ENCODE measurements around the gene FBXL15. TPM values are rescaled to one million over a fixed set of nuclear protein-coding genes. Genes with fewer than 3 reads are reported as not detected.

FBXL15 gene
- total and polyA plus RNA-seq, 4 donors: 9.4 to 40.4 (median 18.6) TPM

DNA sequence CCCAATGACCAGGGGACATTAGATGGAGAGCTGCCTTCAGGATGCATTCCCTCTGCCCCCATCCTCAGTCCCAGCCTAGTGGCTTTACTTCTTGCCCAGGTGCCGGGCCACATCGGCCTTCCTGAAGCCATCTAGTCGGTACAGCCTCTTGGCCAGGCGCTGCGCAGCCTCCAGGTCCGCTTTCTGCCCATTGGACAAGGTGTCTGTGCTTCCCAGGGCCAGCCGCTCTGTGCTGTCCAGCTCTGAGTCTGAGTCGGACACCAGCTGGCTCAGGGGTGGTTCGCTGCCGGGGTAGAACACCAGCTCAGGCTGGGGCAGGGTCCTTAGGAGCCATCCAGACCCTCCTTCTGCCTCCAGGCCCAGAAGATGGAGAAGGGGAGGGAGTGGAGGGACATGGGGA lies 8.3 kb upstream of the FBXL15 start:
- Histone ChIP-seq H3K9ac (ENCODE audit: insufficient read depth in 1 of 2, low read length in 2 of 2) (no peak overlapping the region), H3K36me3 (ENCODE audit: control insufficient read depth in 4 of 4, insufficient read depth in 4 of 4, low read length in 4 of 4) (no peaks in the 10 kb centered on the region), H3K4me3 (no peak overlapping the region), H3K27me3 (ENCODE audit: control insufficient read depth in 3 of 3, insufficient read depth in 3 of 3, low read length in 2 of 3) (peaks cover 5 to 41% (median 7%) of the 10 kb centered on the region in 3 donors), H3K9me3 (ENCODE audit: control insufficient read depth in 4 of 4, insufficient read depth in 3 of 4, low read length in 3 of 4) (no peaks in the 10 kb centered on the region), H3K27ac (ENCODE audit: low read depth in 1 of 2, low read length in 1 of 2) (no peak overlapping the region), H3K4me1 (ENCODE audit: control insufficient read depth in 5 of 5, insufficient read depth in 5 of 5, low read length in 5 of 5) (peaks cover 0 to 31% (median 10%) of the 10 kb centered on the region in 5 donors)
- 90 to 91% methylated on average over 9 to 10 of the region's 10 CpGs for WGBS, 2 donors
- no peak for ATAC-seq (ENCODE audit: insufficient read depth, low FRiP score)
- no peak for DNase-seq
- TF ChIP-seq, protein P1, sequence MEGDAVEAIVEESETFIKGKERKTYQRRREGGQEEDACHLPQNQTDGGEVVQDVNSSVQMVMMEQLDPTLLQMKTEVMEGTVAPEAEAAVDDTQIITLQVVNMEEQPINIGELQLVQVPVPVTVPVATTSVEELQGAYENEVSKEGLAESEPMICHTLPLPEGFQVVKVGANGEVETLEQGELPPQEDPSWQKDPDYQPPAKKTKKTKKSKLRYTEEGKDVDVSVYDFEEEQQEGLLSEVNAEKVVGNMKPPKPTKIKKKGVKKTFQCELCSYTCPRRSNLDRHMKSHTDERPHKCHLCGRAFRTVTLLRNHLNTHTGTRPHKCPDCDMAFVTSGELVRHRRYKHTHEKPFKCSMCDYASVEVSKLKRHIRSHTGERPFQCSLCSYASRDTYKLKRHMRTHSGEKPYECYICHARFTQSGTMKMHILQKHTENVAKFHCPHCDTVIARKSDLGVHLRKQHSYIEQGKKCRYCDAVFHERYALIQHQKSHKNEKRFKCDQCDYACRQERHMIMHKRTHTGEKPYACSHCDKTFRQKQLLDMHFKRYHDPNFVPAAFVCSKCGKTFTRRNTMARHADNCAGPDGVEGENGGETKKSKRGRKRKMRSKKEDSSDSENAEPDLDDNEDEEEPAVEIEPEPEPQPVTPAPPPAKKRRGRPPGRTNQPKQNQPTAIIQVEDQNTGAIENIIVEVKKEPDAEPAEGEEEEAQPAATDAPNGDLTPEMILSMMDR (IDR thresholded peaks at IDR 0.05; ENCODE audit: control extremely low read depth, extremely low read depth): no peak

DNA sequence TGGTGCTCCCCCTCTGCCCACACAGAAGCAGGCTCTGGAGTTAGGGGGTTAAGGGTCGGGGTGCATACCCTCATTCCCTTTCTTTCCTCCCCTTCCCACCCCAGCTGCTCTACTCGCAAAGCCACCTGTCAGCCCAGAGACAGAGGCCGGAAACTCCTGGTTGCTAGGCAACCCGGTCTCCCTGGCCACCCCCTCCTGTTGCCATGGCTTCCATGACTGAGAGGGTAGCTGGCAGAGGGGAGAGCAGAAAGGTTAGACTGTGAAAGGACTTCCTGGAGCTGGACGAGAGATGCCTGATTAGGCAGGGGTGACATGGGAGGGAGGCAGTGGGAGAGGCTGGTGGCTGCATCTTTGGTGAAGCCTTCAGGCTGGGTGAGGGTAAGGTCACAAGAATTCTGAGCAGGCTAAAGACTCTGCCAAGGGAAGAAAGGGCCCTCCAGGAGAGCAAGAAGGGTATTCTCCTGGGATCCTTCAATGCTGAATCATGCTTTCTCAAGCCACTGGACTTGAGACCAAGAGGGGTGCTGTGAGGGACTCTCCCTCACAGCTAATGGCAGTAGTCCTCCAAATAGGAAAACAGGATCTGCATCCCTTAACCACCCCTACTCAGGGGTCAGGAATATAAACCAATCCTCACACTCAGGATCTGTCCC lies 7.5 kb upstream of the FBXL15 start:
- Histone ChIP-seq H3K27ac (ENCODE audit: low read depth in 1 of 2, low read length in 1 of 2) (no peak overlapping the region), H3K9ac (ENCODE audit: insufficient read depth in 1 of 2, low read length in 2 of 2) (no peak overlapping the region), H3K4me1 (ENCODE audit: control insufficient read depth in 5 of 5, insufficient read depth in 5 of 5, low read length in 5 of 5) (peaks cover 0 to 23% (median 10%) of the 10 kb centered on the region in 5 donors), H3K36me3 (ENCODE audit: control insufficient read depth in 4 of 4, insufficient read depth in 4 of 4, low read length in 4 of 4) (no peaks in the 10 kb centered on the region), H3K4me3 (no peak overlapping the region), H3K27me3 (ENCODE audit: control insufficient read depth in 3 of 3, insufficient read depth in 3 of 3, low read length in 2 of 3) (peaks cover 5 to 46% (median 9%) of the 10 kb centered on the region in 3 donors), H3K9me3 (ENCODE audit: control insufficient read depth in 4 of 4, insufficient read depth in 3 of 4, low read length in 3 of 4) (no peaks in the 10 kb centered on the region)
- WGBS, 2 donors: 16 to 20% methylated on average over 5 of the region's 5 CpGs
- ATAC-seq (ENCODE audit: insufficient read depth, low FRiP score) (no peak), DNase-seq (no peak)
- TF ChIP-seq, protein P1 (IDR thresholded peaks at IDR 0.05; ENCODE audit: control extremely low read depth, extremely low read depth): no peak

DNA sequence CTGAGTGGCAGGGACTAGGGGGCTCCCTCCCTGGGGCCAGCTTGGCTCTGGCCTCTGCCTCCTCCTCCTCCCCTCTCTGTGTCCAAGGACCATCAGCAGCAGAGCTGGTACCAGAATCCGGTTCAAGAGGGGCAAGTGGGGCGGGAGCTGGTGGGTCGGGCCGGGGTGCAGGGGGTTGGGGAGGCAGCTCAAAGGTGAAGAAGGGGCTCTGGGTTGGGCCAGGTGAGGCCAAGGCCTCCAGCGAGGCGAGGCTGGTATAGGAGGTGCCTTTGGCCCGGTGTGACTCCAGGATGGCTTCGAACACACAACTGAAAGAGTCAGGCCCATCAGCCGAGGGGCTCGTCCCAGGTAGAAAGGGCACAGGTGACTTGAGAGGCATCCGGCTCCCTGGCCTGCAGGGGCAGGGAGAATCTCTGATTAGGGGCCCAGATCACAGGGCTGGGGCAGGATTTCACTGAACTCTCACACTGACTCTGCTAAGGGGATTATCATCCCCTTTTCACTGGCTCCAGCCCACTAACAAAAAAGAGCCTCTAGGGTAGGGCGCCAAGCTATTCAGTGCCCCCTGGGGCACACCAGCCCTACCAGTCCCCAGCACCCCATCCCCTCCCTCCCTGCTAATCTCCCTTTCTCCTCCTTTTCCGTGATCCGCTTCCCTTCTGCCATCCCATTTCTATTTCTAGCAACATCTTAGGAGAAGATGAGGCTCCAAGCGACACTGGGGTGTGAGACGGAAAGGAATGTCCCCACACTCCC lies 6.7 kb upstream of the FBXL15 start:
- Histone ChIP-seq H3K27ac (ENCODE audit: low read depth in 1 of 2, low read length in 1 of 2) (no peak overlapping the region), H3K4me1 (ENCODE audit: control insufficient read depth in 5 of 5, insufficient read depth in 5 of 5, low read length in 5 of 5) (peaks cover 0 to 18% (median 10%) of the 10 kb centered on the region in 5 donors), H3K9ac (ENCODE audit: insufficient read depth in 1 of 2, low read length in 2 of 2) (no peak overlapping the region), H3K27me3 (ENCODE audit: control insufficient read depth in 3 of 3, insufficient read depth in 3 of 3, low read length in 2 of 3) (peaks cover 5 to 50% (median 10%) of the 10 kb centered on the region in 3 donors), H3K9me3 (ENCODE audit: control insufficient read depth in 4 of 4, insufficient read depth in 3 of 4, low read length in 3 of 4) (no peaks in the 10 kb centered on the region), H3K36me3 (ENCODE audit: control insufficient read depth in 4 of 4, insufficient read depth in 4 of 4, low read length in 4 of 4) (no peaks in the 10 kb centered on the region), H3K4me3 (no peak overlapping the region)
- WGBS, 2 donors: 79 to 87% methylated on average over 16 of the region's 16 CpGs
- TF ChIP-seq, protein P1 (IDR thresholded peaks at IDR 0.05; ENCODE audit: control extremely low read depth, extremely low read depth): no peak
- no peak for DNase-seq
- ATAC-seq (ENCODE audit: insufficient read depth, low FRiP score): no peak
